K562 (cell line): Measurements from ENCODE around the gene CRKL. TPM values are rescaled to one million over a fixed set of nuclear protein-coding genes. Genes with fewer than 3 reads are reported as not detected.

ENCODE experiments used
- ATAC-seq: fragments of 200-7000 bp; cut with Tn5 transposase; 3 replicates; pipeline ENCODE4 v1.9.1; 2020; ENCODE audit warnings: moderate library complexity
- BruUV-seq: library from RNA; stranded (reverse); fragments of 400-500 nt; replicated peaks from 2 replicates; lab custom pipeline; 2021; lab: Mats Ljungman, UMichigan
- CTCF ChIA-PET: fragments of 300-600 bp; formaldehyde crosslinking; extraction: SDS; loops from one replicate; lab custom pipeline; 2021; ENCODE audit warnings: low intra/inter-chr PET ratio; lab: Yijun Ruan, JAX
- POLR2A ChIA-PET: fragments of 300-600, 350-650 bp; sonication (Branson Sonifier 250); formaldehyde crosslinking; extraction: SDS; loops from one replicate; lab custom pipeline; 2021; ENCODE audit warnings: antibody characterized with exemption, inconsistent platforms; lab: Yijun Ruan, JAX
- DNase-seq, 4 experiments: peaks; one replicate each; pipeline versions ENCODE4 v3.0.0 to v3.0.0-alpha.2; 2011 to 2018; ENCODE audit warnings: low spot score in 3 of 4, mixed read lengths in 3 of 4; ENCODE audit errors: extremely low read depth in 1 of 4
- FAIRE-seq: peaks from 2 replicates; lab custom pipeline; 2011; peaks lifted over from hg19 to GRCh38; lab: Jason Lieb, UNC
- H2AFZ ChIP-seq: 2 replicates; pipeline ENCODE4 v1.6.0; 2011; ENCODE audit warnings: low read depth, low read length, control low read depth, inconsistent platforms
- H3K27ac ChIP-seq: fragments of 200-600 bp; 3 replicates; pipeline ENCODE4 v1.8.0; 2011; ENCODE audit warnings: low read depth, mild to moderate bottlenecking, control low read depth, inconsistent platforms, low read length, moderate library complexity, mixed read lengths; ENCODE audit errors: extremely low read depth
- H3K27me3 ChIP-seq, 2 experiments: fragments of 300-600 bp in 1 of 2; 2 replicates in 1 of 2; 3 replicates in 1 of 2; pipeline versions ENCODE4 v1.6.0 to v1.8.0; 2011; ENCODE audit warnings: inconsistent platforms in 2 of 2, low read length in 2 of 2, mild to moderate bottlenecking in 1 of 2, mixed read lengths in 1 of 2, moderate library complexity in 1 of 2; ENCODE audit not compliant: control insufficient read depth in 2 of 2, insufficient read depth in 2 of 2
- H3K36me3 ChIP-seq: fragments of 300-600 bp; 3 replicates; pipeline ENCODE4 v1.8.0; 2011; ENCODE audit warnings: mild to moderate bottlenecking, low read length, inconsistent platforms; ENCODE audit not compliant: control insufficient read depth, insufficient read depth
- H3K4me1 ChIP-seq, 2 experiments: fragments of 200-600 bp in 1 of 2; replicated peaks in 1 of 2; 2 replicates in 1 of 2; 3 replicates in 1 of 2; pipeline versions ENCODE4 v1.5.1 to v1.8.0; 2011; ENCODE audit warnings: inconsistent platforms in 2 of 2, low read length in 2 of 2, mild to moderate bottlenecking in 1 of 2, mixed read lengths in 1 of 2, moderate library complexity in 1 of 2; ENCODE audit not compliant: control insufficient read depth in 2 of 2, insufficient read depth in 2 of 2
- H3K4me2 ChIP-seq: 2 replicates; pipeline ENCODE4 v1.6.1; 2011; ENCODE audit warnings: low read length, control low read depth, inconsistent platforms, mixed read lengths; ENCODE audit not compliant: insufficient read depth
- H3K4me3 ChIP-seq: fragments of 200-600 bp; sonication (generic), shearing (Covaris generic); 2 replicates; pipeline ENCODE4 v1.5.1; 2016; ENCODE audit warnings: control low read depth, inconsistent platforms
- H3K79me2 ChIP-seq: fragments of 200-600 bp; 3 replicates; pipeline ENCODE4 v1.8.0; 2011; ENCODE audit warnings: low read length, inconsistent platforms; ENCODE audit not compliant: control insufficient read depth, insufficient read depth
- H3K9ac ChIP-seq, 2 experiments: 2 replicates each; pipeline versions ENCODE4 v1.6.0 to v1.6.1; 2011; ENCODE audit warnings: low read depth in 2 of 2, low read length in 2 of 2, control low read depth in 1 of 2, inconsistent platforms in 1 of 2, mild to moderate bottlenecking in 1 of 2, mixed read lengths in 1 of 2; ENCODE audit not compliant: insufficient read depth in 1 of 2
- H3K9me1 ChIP-seq: one replicate; pipeline ENCODE4 v1.6.0; 2011; ENCODE audit warnings: inconsistent platforms, mild to moderate bottlenecking, low read length, moderate library complexity; ENCODE audit not compliant: control insufficient read depth, insufficient read depth
- H3K9me3 ChIP-seq: replicated peaks from 2 replicates; pipeline ENCODE4 v1.5.1; 2011; ENCODE audit warnings: low read depth, low read length, inconsistent platforms; ENCODE audit not compliant: control insufficient read depth, insufficient read depth
- H4K20me1 ChIP-seq: replicated peaks from 2 replicates; pipeline ENCODE4 v1.6.1; 2011; ENCODE audit warnings: low read length, inconsistent platforms, mixed read lengths; ENCODE audit not compliant: control insufficient read depth, insufficient read depth
- CAMTA2 ChIP-seq: fragments of 250-450 bp; sonication (Bioruptor Pico); conservative IDR thresholded peaks from 2 replicates; pipeline ENCODE4 v1.5.1; 2022
- CBX8 ChIP-seq: fragments of 200-600 bp; sonication (generic); IDR thresholded peaks from 2 replicates; pipeline ENCODE4 v1.6.1; 2012; ENCODE audit warnings: borderline replicate concordance, mixed run types, low read depth, mild to moderate bottlenecking, moderate library complexity, mixed read lengths, low read length, control low read depth, inconsistent platforms; ENCODE audit not compliant: poor library complexity, severe bottlenecking; ENCODE audit errors: extremely low read depth
- CTCF ChIP-seq, 3 experiments: IDR thresholded peaks in 2 of 3; conservative IDR thresholded peaks in 1 of 3; 2 replicates each; pipeline ENCODE4 v1.5.1; 2011 to 2012; ENCODE audit warnings: low read length in 3 of 3, mild to moderate bottlenecking in 3 of 3, control low read depth in 2 of 3, improper control_type of control experiment in 1 of 3, inconsistent platforms in 1 of 3, low read depth in 1 of 3, mixed read lengths in 1 of 3, moderate library complexity in 1 of 3; ENCODE audit not compliant: insufficient read depth in 2 of 3
- E2F6 ChIP-seq, 2 experiments: IDR thresholded peaks; 2 replicates each; pipeline ENCODE4 v1.6.1; 2011; ENCODE audit warnings: borderline replicate concordance in 1 of 2, control low read depth in 1 of 2, low read depth in 1 of 2, low read length in 1 of 2, mild to moderate bottlenecking in 1 of 2, mixed read lengths in 1 of 2, moderate library complexity in 1 of 2; ENCODE audit not compliant: insufficient read depth in 1 of 2, insufficient read length in 1 of 2, poor library complexity in 1 of 2, severe bottlenecking in 1 of 2; ENCODE audit errors: extremely low read depth in 1 of 2
- KDM4B ChIP-seq, 2 experiments: fragments of 450-650 bp in 1 of 2; sonication (generic) in 1 of 2; IDR thresholded peaks; 2 replicates each; pipeline ENCODE4 v1.6.1; 2016 to 2017; ENCODE audit warnings: borderline replicate concordance in 2 of 2, antibody characterized with exemption in 1 of 2, low read depth in 1 of 2, mild to moderate bottlenecking in 1 of 2
- NR3C1 ChIP-seq: sonication (generic); formaldehyde crosslinking; IDR thresholded peaks from 2 replicates; pipeline ENCODE4 v1.8.1; 2022; ENCODE audit warnings: missing genetic modification reagents
- NR4A1 ChIP-seq, 2 experiments: fragments of 250-450 bp in 1 of 2; fragments of 450-650 bp in 1 of 2; sonication (Bioruptor Pico) in 1 of 2; IDR thresholded peaks; 2 replicates each; pipeline versions ENCODE4 v1.4.0 to v1.6.1; 2016 to 2020; ENCODE audit warnings: mild to moderate bottlenecking in 2 of 2, missing compliant biosample characterization in 1 of 2, missing genetic modification characterization in 1 of 2, moderate library complexity in 1 of 2
- PTRF ChIP-seq: fragments of 450-650 bp; IDR thresholded peaks from 2 replicates; pipeline ENCODE4 v1.6.1; 2016; ENCODE audit warnings: mild to moderate bottlenecking, missing genetic modification characterization, missing compliant biosample characterization
- SPI1 ChIP-seq: IDR thresholded peaks from 2 replicates; pipeline ENCODE4 v1.6.1; 2011; ENCODE audit warnings: low read depth, low read length, control low read depth, borderline replicate concordance
- WHSC1 ChIP-seq: IDR thresholded peaks from one replicate; pipeline ENCODE4 v1.6.1; 2012; ENCODE audit warnings: low read length, control low read depth, inconsistent platforms
- ZBTB1 ChIP-seq: sonication (generic); formaldehyde crosslinking; IDR thresholded peaks from 2 replicates; pipeline ENCODE4 v1.8.1; 2023; ENCODE audit warnings: missing genetic modification reagents, low read depth, mild to moderate bottlenecking, borderline replicate concordance
- ZC3H4 ChIP-seq: sonication (generic); formaldehyde crosslinking; IDR thresholded peaks from 2 replicates; pipeline ENCODE4 v1.9.0; 2021; ENCODE audit warnings: missing genetic modification reagents, borderline replicate concordance
- ZNF165 ChIP-seq: fragments of 250-450 bp; sonication (Bioruptor Pico); IDR thresholded peaks from 2 replicates; pipeline ENCODE4 v1.4.0; 2020; ENCODE audit warnings: borderline replicate concordance
- ZNF354B ChIP-seq: fragments of 250-450 bp; sonication (Bioruptor Pico); IDR thresholded peaks from 2 replicates; pipeline ENCODE4 v1.4.0; 2020
- ZNF764 ChIP-seq: fragments of 250-450 bp; sonication (Bioruptor Pico); IDR thresholded peaks from 2 replicates; pipeline ENCODE4 v1.4.0; 2020; ENCODE audit warnings: low read depth, mild to moderate bottlenecking, moderate library complexity
- WGBS: fragments of 100-300 bp; shearing (Covaris generic); methylation state at CpG from one replicate; pipeline ENCODE4 v1.1.6; 2016; ENCODE audit warnings: low coverage, mixed read lengths; ENCODE audit not compliant: insufficient coverage; ENCODE audit errors: missing lambda C conversion rate; 5-methylcytosine and 5-hydroxymethylcytosine counted together
- in situ Hi-C: fragments of 300-500 bp; cut with MboI; formaldehyde crosslinking; loops from 4 replicates; pipeline ENCODE4 v1.15.0; 2018; ENCODE audit warnings: inconsistent platforms, mixed read lengths
- intact Hi-C: fragments of 100-400 bp; cut with micrococcal nuclease; formaldehyde crosslinking; loops from 2 replicates; pipeline ENCODE4 v1.14.2; 2022
- polyA plus RNA-seq, 8 experiments: library from polyadenylated mRNA; depleted of rRNA in 4 of 8; stranded (reverse) in 5 of 8; unstranded in 3 of 8; fragments of >200 nt; fragmentation: Nextera tagmentation in 2 of 8; fragmentation: Illumina TruSeq in 1 of 8; extraction: Ambion mirVana in 2 of 8; extraction: Trizol in 1 of 8; gene quantifications; 2 replicates each; pipeline versions ENCODE4 v1.2.1 to v1.2.3, GENCODE V29; 2011 to 2014; ENCODE audit warnings: inconsistent platforms in 1 of 8, missing spikeins in 1 of 8
- total RNA-seq, 7 experiments: library from RNA; depleted of rRNA in 6 of 7; stranded (reverse); fragments of >200 nt in 6 of 7; fragmentation: Illumina TruSeq in 2 of 7; extraction: Trizol in 2 of 7; gene quantifications; 2 replicates each; pipeline versions ENCODE4 v1.2.1 to v1.2.3, GENCODE V29; 2011 to 2021; ENCODE audit warnings: low replicate concordance in 1 of 7

The CRKL gene
- total and polyA plus RNA-seq, 9 of the 15 experiments (the other 6 are each of a cell fraction or from before 2014, with no cell fraction given), result 100 to 263 (median 124) TPM

- TF ChIP-seq CTCF (IDR thresholded peaks at IDR 0.05 in 2 of 3, conservative IDR thresholded peaks at IDR 0.05 in 1 of 3; ENCODE audit: insufficient read depth in 2 of 3, low read depth in 1 of 3, low read length in 3 of 3), result 0 out of 6 replicates have a peak, but pooled peaks of 1 of the 3 experiments have one; percentile 3
- no peak for TF ChIP-seq ZBTB1 (CRISPR knock-in tag)
- TF ChIP-seq, all 486 proteins: peak for 19
Observed at GRCh38 chr22:20983081-20983771, 66.0 kb downstream of the CRKL start (continued).

GRCh38 chr22:20985720-20986119, 68.5 kb downstream of the CRKL start:
- H3K9ac ChIP-seq, result peak overlapping the region in 1 of 2 experiments; percentile 31; a peak in 2 of 4 replicates
- POLR2A ChIA-PET, result interaction anchor here (0.7 to 6.8 kb wide), 7 partner anchors 10 to 87 kb away, joined by 3 to 127 read pairs (median 5); partner anchors contain the start of gene THAP7
- ATAC-seq (no peak), FAIRE-seq (no peak), DNase-seq (no peak)
- peaks cover 17% of the 10 kb centered on the region for H3K9me1 ChIP-seq
- peaks cover 67% of the 10 kb centered on the region for H3K36me3 ChIP-seq
- no peaks in the 10 kb centered on the region for H3K27me3 ChIP-seq
- H3K4me3 ChIP-seq, result no peak overlapping the region
- CTCF ChIA-PET, result no interaction called here
- H3K79me2 ChIP-seq, result peaks cover 23% of the 10 kb centered on the region
- no peak overlapping the region for H2AFZ ChIP-seq
- H3K4me2 ChIP-seq, result no peak overlapping the region
- 96% methylated on average over 7 of the region's 7 CpGs for WGBS
- in situ Hi-C loops, result no loop called here
- no TSS peak for BruUV-seq
- H3K9me3 ChIP-seq, result no peaks in the 10 kb centered on the region
- H4K20me1 ChIP-seq, result 0 out of 2 replicates have a peak, but pooled peaks cover 4% of the 10 kb centered on the region
- peaks cover 17 to 49% of the 10 kb centered on the region in 2 experiments for H3K4me1 ChIP-seq
- no peak overlapping the region for H3K27ac ChIP-seq
- intact Hi-C loops, result no loop called here
- no peak for TF ChIP-seq ZNF354B (CRISPR knock-in tag)
- TF ChIP-seq PTRF (tag), result no peak
- TF ChIP-seq NR4A1 (CRISPR knock-in tag; IDR thresholded peaks at IDR 0.05), result 0 out of 2 replicates have a peak, but pooled peaks have one; percentile 11
- no peak for TF ChIP-seq NR4A1 (tag; IDR thresholded peaks at IDR 0.05)
- TF ChIP-seq ZNF165, result peak; percentile 57; the same call in 1 of the 2 replicates
- no peak for TF ChIP-seq CBX8
- peak in 1 of 2 experiments; percentile 3 for TF ChIP-seq E2F6 (IDR thresholded peaks at IDR 0.05; ENCODE audit: borderline replicate concordance in 1 of 2, extremely low read depth in 1 of 2, insufficient read depth in 1 of 2, insufficient read length in 1 of 2, low read depth in 1 of 2, low read length in 1 of 2, poor library complexity in 1 of 2, severe bottlenecking in 1 of 2)
- no peak for TF ChIP-seq ZC3H4 (CRISPR knock-in tag)
- peak; percentile 43 for TF ChIP-seq WHSC1
- no peak for TF ChIP-seq SPI1
- TF ChIP-seq NR3C1 (CRISPR knock-in tag), result no peak
- no peak for TF ChIP-seq KDM4B (IDR thresholded peaks at IDR 0.05; ENCODE audit: borderline replicate concordance in 2 of 2, low read depth in 1 of 2)
- 0 out of 2 replicates have a peak, but pooled peaks have one; percentile 26 for TF ChIP-seq ZNF764 (CRISPR knock-in tag)
- 0 out of 2 replicates have a peak, but pooled peaks have one; percentile 57 for TF ChIP-seq CAMTA2 (CRISPR knock-in tag)
